HepG2 (cell line): ENCODE measurements around the gene HSCB. TPM values are rescaled to one million over a fixed set of nuclear protein-coding genes. Genes with fewer than 3 reads are reported as not detected.

ENCODE experiments used
- BCL6 ChIP-seq: IDR thresholded peaks from 2 replicates; pipeline ENCODE4 v1.6.1; 2016; ENCODE audit warnings: missing genetic modification reagents, missing compliant biosample characterization
- CREB1 ChIP-seq, 2 experiments: fragments of 450-650 bp in 1 of 2; IDR thresholded peaks; 2 replicates each; pipeline ENCODE4 v1.6.1; 2016 to 2017; ENCODE audit warnings: control low read depth in 1 of 2, mild to moderate bottlenecking in 1 of 2, missing compliant biosample characterization in 1 of 2, missing genetic modification characterization in 1 of 2
- HOXA3 ChIP-seq: sonication (generic); formaldehyde crosslinking; IDR thresholded peaks from 2 replicates; pipeline ENCODE4 v1.5.0; 2020; ENCODE audit warnings: missing genetic modification reagents
- HOXD1 ChIP-seq: sonication (generic); formaldehyde crosslinking; IDR thresholded peaks from 2 replicates; pipeline ENCODE4 v1.5.0; 2020; ENCODE audit warnings: missing genetic modification reagents
- NCOA5 ChIP-seq: sonication (generic); formaldehyde crosslinking; IDR thresholded peaks from 2 replicates; pipeline ENCODE4 v1.4.0; 2020; ENCODE audit warnings: missing genetic modification reagents
- NKX3-1 ChIP-seq: sonication (generic); formaldehyde crosslinking; IDR thresholded peaks from 2 replicates; pipeline ENCODE4 v1.5.0; 2020; ENCODE audit warnings: missing genetic modification reagents
- RAD51 ChIP-seq: fragments of 450-650 bp; IDR thresholded peaks from 2 replicates; pipeline ENCODE4 v1.6.1; 2016; ENCODE audit warnings: borderline replicate concordance
- REXO4 ChIP-seq: sonication (generic); formaldehyde crosslinking; IDR thresholded peaks from 2 replicates; pipeline ENCODE4 v1.8.0; 2022; ENCODE audit warnings: missing genetic modification reagents, mild to moderate bottlenecking, borderline replicate concordance
- RXRA ChIP-seq: sonication (generic); formaldehyde crosslinking; IDR thresholded peaks from 2 replicates; pipeline ENCODE4 v1.5.1; 2020; ENCODE audit warnings: missing genetic modification reagents
- SP140L ChIP-seq: sonication (generic); formaldehyde crosslinking; IDR thresholded peaks from 2 replicates; pipeline ENCODE4 v1.4.0; 2020; ENCODE audit warnings: missing genetic modification reagents, borderline replicate concordance
- ZNF558 ChIP-seq: sonication (generic); formaldehyde crosslinking; IDR thresholded peaks from 2 replicates; pipeline ENCODE4 v1.9.0; 2022; ENCODE audit warnings: mild to moderate bottlenecking, missing genetic modification reagents, borderline replicate concordance
- ZNF75D ChIP-seq: sonication (generic); formaldehyde crosslinking; IDR thresholded peaks from 2 replicates; pipeline ENCODE4 v1.8.1; 2023; ENCODE audit warnings: missing genetic modification reagents, mild to moderate bottlenecking, borderline replicate concordance
- polyA plus RNA-seq, 8 experiments: library from polyadenylated mRNA; depleted of rRNA in 3 of 8; stranded (reverse) in 7 of 8; unstranded in 1 of 8; fragments of >200 nt; fragmentation: Illumina TruSeq in 4 of 8; extraction: Trizol in 4 of 8; gene quantifications; 2 replicates each; pipeline versions ENCODE4 v1.2.1 to v1.2.3, GENCODE V29; 2011 to 2016; ENCODE audit warnings: low read depth in 4 of 8, missing spikeins in 1 of 8, mixed read lengths in 1 of 8; ENCODE audit not compliant: insufficient read depth in 1 of 8
- total RNA-seq, 5 experiments: library from RNA; depleted of rRNA; stranded (reverse); fragments of >200 nt; fragmentation: Illumina TruSeq; extraction: Trizol; gene quantifications; 2 replicates each; pipeline ENCODE4 v1.2.3, GENCODE V29; 2016; ENCODE audit warnings: low read depth in 1 of 5
- TF ChIP-seq, protein P1 (sequence below): sonication (generic); formaldehyde crosslinking; IDR thresholded peaks from 2 replicates; pipeline ENCODE4 v1.4.0; 2020; ENCODE audit warnings: mild to moderate bottlenecking, missing genetic modification reagents
- TF ChIP-seq, protein P2 (sequence below): sonication (generic); formaldehyde crosslinking; IDR thresholded peaks from 2 replicates; pipeline ENCODE4 v1.5.1; 2020; ENCODE audit warnings: mild to moderate bottlenecking, moderate library complexity, missing genetic modification reagents
- TF ChIP-seq, protein P3 (sequence below): IDR thresholded peaks from 2 replicates; pipeline ENCODE4 v1.6.1; 2016; ENCODE audit warnings: mild to moderate bottlenecking
- TF ChIP-seq, protein P4 (sequence below): IDR thresholded peaks from 2 replicates; pipeline ENCODE4 v1.6.1; 2016

The HSCB gene
- total and polyA plus RNA-seq, 2 of the 13 experiments (the other 11 are each of a cell fraction or from before 2014, with no cell fraction given) = 15.4 to 20.9 TPM

DNA sequence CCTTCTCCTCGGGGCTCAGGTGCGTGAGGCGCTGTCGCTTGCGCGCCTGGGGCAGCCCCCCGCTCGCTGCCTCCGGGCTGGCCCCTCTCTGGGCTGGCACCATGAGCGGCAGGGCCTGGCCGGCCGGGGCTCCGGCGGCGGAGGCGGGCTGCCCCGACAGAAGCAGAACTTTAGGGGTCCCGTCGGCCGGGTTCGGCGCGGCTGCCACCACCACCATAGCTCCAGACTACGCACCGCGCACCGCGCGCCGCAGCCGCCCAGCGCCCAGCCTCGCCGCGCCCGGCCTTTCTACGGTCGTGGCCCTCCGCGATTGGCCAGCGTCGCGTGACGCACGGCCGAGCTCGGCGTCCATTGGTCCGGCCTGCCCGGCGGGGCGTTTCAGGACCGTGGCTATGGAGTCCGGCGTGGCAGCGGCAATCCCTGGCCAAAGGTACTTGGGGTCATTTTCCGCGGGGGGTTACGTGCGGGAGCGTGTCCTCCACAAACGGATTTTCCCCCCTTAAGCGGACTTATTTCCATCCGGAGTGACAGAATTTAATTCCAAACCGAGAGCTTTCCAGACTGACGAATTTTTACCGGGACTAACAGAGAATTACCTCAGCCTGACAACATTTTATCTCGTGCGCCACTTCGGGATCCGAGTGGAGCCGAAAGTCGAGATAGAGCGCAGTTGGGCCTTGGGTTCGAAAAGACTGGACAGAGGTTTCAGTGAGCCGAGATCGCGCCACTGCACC is 58.6 kb downstream of the HSCB start, which contains the start of gene XBP1 (continued):
- TF ChIP-seq, protein P1, sequence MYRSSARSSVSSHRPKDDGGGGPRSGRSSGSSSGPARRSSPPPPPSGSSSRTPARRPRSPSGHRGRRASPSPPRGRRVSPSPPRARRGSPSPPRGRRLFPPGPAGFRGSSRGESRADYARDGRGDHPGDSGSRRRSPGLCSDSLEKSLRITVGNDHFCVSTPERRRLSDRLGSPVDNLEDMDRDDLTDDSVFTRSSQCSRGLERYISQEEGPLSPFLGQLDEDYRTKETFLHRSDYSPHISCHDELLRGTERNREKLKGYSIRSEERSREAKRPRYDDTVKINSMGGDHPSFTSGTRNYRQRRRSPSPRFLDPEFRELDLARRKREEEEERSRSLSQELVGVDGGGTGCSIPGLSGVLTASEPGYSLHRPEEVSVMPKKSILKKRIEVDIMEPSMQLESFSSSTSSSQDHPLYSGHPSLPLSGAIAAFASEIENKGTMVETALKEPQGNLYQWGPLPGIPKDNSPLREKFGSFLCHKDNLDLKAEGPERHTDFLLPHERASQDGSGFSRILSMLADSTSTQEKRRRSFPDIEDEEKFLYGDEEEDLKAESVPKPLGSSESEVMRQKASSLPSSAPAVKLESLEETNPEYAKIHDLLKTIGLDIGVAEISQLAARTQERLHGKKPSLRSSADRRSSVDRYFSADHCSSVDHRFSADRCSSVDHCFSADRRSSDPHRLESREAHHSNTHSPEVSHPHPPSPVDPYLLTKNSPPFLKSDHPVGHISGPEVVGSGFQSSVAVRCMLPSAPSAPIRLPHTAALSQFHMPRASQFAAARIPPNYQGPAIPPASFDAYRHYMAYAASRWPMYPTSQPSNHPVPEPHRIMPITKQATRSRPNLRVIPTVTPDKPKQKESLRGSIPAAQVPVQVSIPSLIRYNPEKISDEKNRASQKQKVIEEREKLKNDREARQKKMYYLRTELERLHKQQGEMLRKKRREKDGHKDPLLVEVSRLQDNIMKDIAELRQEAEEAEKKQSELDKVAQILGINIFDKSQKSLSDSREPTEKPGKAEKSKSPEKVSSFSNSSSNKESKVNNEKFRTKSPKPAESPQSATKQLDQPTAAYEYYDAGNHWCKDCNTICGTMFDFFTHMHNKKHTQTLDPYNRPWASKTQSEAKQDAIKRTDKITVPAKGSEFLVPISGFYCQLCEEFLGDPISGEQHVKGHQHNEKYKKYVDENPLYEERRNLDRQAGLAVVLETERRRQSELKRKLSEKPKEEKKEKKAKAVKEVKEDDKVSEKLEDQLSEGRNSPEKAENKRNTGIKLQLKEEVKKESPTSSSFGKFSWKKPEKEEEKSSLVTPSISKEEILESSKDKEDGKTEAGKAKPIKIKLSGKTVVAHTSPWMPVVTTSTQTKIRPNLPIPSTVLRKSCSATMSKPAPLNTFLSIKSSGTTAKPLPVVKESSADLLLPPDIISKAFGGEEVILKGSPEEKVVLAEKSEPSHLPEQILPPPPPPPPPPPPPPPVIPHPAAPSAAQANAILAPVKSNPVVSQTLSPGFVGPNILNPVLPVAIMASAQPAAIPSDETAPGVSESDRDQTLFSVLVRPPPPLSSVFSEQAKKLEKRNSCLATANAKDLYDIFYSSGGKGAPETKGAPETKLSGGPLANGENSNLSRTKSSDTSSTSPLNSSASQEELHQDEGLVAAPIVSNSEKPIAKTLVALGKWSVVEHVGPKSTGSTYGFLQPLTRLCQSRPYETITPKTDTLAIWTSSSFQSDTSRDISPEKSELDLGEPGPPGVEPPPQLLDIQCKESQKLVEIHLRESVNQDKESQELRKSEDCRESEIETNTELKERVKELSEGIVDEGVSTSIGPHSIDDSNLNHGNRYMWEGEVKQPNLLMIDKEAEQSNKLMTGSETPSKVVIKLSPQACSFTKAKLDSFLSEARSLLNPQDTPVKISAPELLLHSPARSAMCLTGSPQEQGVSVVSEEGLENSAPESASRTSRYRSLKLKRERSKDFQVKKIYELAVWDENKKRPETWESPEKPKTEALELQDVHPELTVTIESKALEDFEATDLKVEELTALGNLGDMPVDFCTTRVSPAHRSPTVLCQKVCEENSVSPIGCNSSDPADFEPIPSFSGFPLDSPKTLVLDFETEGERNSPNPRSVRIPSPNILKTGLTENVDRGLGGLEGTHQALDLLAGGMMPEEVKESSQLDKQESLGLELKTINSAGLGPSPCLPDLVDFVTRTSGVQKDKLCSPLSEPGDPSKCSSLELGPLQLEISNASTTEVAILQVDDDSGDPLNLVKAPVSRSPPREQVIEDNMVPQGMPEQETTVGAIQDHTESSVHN = peak; percentile 76; the same call in 1 of the 2 replicates
- TF ChIP-seq, protein P2, sequence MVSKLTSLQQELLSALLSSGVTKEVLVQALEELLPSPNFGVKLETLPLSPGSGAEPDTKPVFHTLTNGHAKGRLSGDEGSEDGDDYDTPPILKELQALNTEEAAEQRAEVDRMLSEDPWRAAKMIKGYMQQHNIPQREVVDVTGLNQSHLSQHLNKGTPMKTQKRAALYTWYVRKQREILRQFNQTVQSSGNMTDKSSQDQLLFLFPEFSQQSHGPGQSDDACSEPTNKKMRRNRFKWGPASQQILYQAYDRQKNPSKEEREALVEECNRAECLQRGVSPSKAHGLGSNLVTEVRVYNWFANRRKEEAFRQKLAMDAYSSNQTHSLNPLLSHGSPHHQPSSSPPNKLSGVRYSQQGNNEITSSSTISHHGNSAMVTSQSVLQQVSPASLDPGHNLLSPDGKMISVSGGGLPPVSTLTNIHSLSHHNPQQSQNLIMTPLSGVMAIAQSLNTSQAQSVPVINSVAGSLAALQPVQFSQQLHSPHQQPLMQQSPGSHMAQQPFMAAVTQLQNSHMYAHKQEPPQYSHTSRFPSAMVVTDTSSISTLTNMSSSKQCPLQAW (CRISPR knock-in tag) = no peak
- TF ChIP-seq CREB1 (IDR thresholded peaks at IDR 0.05) (peak; percentile 89), CREB1 (CRISPR knock-in tag; IDR thresholded peaks at IDR 0.05) (peak; percentile 49; the same call in 1 of the 2 replicates), HOXA3 (CRISPR knock-in tag) (peak; percentile 88), ZNF558 (peak; percentile 51; the same call in 1 of the 2 replicates), REXO4 (CRISPR knock-in tag) (0 out of 2 replicates have a peak, but pooled peaks have one; percentile 58), NKX3-1 (CRISPR knock-in tag) (peak; percentile 30; the same call in 1 of the 2 replicates), ZNF75D (CRISPR knock-in tag) (no peak), SP140L (CRISPR knock-in tag) (peak; percentile 34; the same call in 1 of the 2 replicates), RAD51 (no peak), NCOA5 (CRISPR knock-in tag) (no peak), RXRA (CRISPR knock-in tag) (peak; percentile 87), BCL6 (no peak), HOXD1 (no peak)
- TF ChIP-seq, protein P3, sequence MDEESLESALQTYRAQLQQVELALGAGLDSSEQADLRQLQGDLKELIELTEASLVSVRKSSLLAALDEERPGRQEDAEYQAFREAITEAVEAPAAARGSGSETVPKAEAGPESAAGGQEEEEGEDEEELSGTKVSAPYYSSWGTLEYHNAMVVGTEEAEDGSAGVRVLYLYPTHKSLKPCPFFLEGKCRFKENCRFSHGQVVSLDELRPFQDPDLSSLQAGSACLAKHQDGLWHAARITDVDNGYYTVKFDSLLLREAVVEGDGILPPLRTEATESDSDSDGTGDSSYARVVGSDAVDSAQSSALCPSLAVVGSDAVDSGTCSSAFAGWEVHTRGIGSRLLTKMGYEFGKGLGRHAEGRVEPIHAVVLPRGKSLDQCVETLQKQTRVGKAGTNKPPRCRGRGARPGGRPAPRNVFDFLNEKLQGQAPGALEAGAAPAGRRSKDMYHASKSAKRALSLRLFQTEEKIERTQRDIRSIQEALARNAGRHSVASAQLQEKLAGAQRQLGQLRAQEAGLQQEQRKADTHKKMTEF (CRISPR knock-in tag) = peak; percentile 74
- TF ChIP-seq, protein P4, sequence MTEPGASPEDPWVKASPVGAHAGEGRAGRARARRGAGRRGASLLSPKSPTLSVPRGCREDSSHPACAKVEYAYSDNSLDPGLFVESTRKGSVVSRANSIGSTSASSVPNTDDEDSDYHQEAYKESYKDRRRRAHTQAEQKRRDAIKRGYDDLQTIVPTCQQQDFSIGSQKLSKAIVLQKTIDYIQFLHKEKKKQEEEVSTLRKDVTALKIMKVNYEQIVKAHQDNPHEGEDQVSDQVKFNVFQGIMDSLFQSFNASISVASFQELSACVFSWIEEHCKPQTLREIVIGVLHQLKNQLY (CRISPR knock-in tag) = no peak
